Measurements from ENCODE around the gene SAMD5. TPM values are rescaled to one million over a fixed set of nuclear protein-coding genes. Genes with fewer than 3 reads are reported as not detected.

The SAMD5 gene
- total and polyA plus RNA-seq, 3 donors from 2014 or later: 4.9 to 27.9 (median 27.2) TPM

DNA sequence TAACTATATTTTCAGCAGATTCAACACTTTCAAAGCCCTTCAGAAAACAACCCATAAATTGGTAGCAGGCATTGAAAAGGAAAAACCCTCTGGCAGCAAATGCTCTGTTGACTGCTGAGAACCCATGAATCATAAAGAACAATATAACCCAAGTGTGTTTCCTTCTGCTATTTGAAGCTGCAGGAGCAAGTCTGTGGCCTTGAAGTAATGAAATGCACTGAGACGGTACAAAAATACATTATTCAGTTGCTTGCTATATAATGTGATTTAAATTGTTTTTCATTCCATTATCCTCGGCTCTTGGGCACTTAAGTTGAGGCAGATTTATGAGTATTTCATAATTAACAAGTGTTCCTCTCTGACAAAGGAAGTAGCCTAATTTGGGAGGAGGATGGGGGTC lies 40.6 kb upstream of the SAMD5 start:
- WGBS, 2 donors: 36 to 47% methylated on average over 2 of the region's 2 CpGs
- Histone ChIP-seq H3K36me3 (ENCODE audit: low read depth, missing control alignments) (no peaks in the 10 kb centered on the region), H3K9me3 (no peaks in the 10 kb centered on the region), H3K4me3 (no peak overlapping the region), H3K4me1 (no peaks in the 10 kb centered on the region), H3K27ac (no peak overlapping the region), H3K27me3 (no peaks in the 10 kb centered on the region)
- no peak for DNase-seq
- intact Hi-C loops (cut with DNase I; ENCODE audit: low total_unique reads): no loop called here
- TF ChIP-seq, protein P1, sequence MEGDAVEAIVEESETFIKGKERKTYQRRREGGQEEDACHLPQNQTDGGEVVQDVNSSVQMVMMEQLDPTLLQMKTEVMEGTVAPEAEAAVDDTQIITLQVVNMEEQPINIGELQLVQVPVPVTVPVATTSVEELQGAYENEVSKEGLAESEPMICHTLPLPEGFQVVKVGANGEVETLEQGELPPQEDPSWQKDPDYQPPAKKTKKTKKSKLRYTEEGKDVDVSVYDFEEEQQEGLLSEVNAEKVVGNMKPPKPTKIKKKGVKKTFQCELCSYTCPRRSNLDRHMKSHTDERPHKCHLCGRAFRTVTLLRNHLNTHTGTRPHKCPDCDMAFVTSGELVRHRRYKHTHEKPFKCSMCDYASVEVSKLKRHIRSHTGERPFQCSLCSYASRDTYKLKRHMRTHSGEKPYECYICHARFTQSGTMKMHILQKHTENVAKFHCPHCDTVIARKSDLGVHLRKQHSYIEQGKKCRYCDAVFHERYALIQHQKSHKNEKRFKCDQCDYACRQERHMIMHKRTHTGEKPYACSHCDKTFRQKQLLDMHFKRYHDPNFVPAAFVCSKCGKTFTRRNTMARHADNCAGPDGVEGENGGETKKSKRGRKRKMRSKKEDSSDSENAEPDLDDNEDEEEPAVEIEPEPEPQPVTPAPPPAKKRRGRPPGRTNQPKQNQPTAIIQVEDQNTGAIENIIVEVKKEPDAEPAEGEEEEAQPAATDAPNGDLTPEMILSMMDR (IDR thresholded peaks at IDR 0.05): no peak
- no peak for TF ChIP-seq POLR2A (IDR thresholded peaks at IDR 0.05)

DNA sequence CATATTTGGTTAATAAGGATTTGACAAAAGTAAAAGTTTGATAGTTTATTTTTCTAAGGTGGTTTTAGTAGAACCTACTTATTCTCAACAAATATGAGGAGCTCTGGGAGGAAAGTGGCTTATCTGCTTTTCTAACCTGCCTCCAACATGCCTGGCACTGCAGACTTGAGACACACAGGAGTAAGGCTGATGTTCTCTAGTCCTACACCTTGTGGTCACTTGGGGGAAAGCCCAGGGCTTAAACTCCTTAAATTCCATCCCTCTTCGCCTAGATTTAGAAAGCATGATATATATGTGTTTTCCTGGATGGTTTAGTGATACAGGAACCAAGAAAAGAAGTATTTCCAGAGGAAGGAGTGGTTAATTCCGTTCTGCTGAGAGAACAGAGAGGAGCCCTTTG lies 39.9 kb upstream of the SAMD5 start:
- intact Hi-C loops (cut with DNase I; ENCODE audit: low total_unique reads): no loop called here
- no peak for DNase-seq
- 73 to 79% methylated on average over 2 of the region's 2 CpGs for WGBS, 2 donors
- Histone ChIP-seq H3K9me3 (no peaks in the 10 kb centered on the region), H3K4me1 (no peaks in the 10 kb centered on the region), H3K36me3 (ENCODE audit: low read depth, missing control alignments) (no peaks in the 10 kb centered on the region), H3K27ac (no peak overlapping the region), H3K27me3 (no peaks in the 10 kb centered on the region), H3K4me3 (no peak overlapping the region)
- TF ChIP-seq POLR2A (IDR thresholded peaks at IDR 0.05): no peak
- TF ChIP-seq, protein P1 (IDR thresholded peaks at IDR 0.05): no peak

DNA sequence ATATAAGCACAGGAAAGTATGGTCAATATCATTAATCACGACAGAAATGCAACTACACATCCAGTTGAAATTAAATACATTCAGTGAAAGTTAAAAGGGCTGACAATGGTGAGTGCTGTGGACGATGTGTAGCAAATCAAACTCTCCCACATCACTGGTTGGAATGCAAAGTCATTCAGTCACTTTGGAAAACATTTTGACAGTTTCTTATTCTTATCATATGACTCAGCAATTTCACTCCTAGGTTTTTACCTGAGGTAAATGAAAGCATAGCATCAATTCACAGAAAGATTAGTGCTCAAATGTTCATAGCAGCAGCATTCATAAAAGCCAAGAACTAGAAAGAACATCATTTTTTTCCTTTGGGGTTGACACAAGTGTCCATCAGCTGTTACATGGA lies 28.6 kb upstream of the SAMD5 start:
- no peak for DNase-seq
- WGBS, 2 donors: 68 to 80% methylated on average over 2 of the region's 2 CpGs
- Histone ChIP-seq H3K9me3 (no peaks in the 10 kb centered on the region), H3K4me3 (no peak overlapping the region), H3K36me3 (ENCODE audit: low read depth, missing control alignments) (no peaks in the 10 kb centered on the region), H3K4me1 (no peaks in the 10 kb centered on the region), H3K27me3 (no peaks in the 10 kb centered on the region), H3K27ac (no peak overlapping the region)
- intact Hi-C loops (cut with DNase I; ENCODE audit: low total_unique reads): no loop called here
- TF ChIP-seq POLR2A (IDR thresholded peaks at IDR 0.05): no peak

DNA sequence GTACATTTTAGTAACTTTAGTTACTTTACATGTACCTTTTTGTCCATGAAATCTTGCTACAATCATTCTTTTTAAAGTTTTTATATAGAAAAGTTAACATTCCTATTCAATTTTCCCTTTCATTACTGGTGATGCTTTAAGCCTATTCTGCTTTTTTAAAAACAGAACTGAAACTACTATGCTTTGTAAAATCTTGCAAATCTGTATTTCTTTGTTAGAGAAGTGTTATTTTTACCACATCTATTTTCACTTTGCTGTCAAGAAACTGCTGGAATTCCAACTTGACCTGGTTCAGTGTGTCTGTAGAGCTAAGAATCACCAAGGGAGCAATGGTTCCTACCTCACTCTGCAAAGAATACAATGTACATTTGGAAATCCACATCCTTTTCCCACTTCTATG lies 21.8 kb upstream of the SAMD5 start:
- H3K36me3 ChIP-seq (ENCODE audit: low read depth, missing control alignments): no peaks in the 10 kb centered on the region
- no peak for DNase-seq
- intact Hi-C loops (cut with DNase I; ENCODE audit: low total_unique reads): no loop called here
- H3K4me3 ChIP-seq: no peak overlapping the region
- no peaks in the 10 kb centered on the region for H3K9me3 ChIP-seq
- H3K27ac ChIP-seq: no peak overlapping the region
- H3K27me3 ChIP-seq: no peaks in the 10 kb centered on the region
- TF ChIP-seq, protein P1 (IDR thresholded peaks at IDR 0.05): no peak
- no peak for TF ChIP-seq POLR2A (IDR thresholded peaks at IDR 0.05)
- H3K4me1 ChIP-seq: no peaks in the 10 kb centered on the region

DNA sequence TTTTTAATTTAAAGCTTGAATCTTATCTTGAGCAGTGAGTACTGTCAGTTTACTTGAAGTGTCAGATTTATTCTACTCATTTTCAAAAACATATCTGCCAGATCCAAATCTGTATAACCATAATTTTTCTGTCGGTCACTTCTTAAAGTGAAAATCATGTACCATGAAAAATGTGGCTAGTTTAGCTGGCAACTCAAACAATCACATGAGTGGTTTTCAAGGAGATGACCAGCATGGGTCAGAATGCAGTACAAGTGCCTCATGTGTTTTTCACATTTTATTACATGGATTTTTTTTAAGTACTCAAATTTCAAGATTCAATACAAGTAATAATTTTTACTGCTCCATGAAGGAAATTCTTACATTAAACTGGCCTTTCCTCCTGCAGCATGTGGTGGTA lies 11.0 kb upstream of the SAMD5 start:
- no peak for DNase-seq
- Histone ChIP-seq H3K4me1 (no peaks in the 10 kb centered on the region), H3K9me3 (no peaks in the 10 kb centered on the region), H3K36me3 (ENCODE audit: low read depth, missing control alignments) (no peaks in the 10 kb centered on the region), H3K27me3 (no peaks in the 10 kb centered on the region), H3K4me3 (no peak overlapping the region), H3K27ac (no peak overlapping the region)
- TF ChIP-seq, protein P1 (IDR thresholded peaks at IDR 0.05): no peak
- TF ChIP-seq POLR2A (IDR thresholded peaks at IDR 0.05): no peak
- WGBS, 2 donors: 90 to 95% methylated on average over 1 of the region's 1 CpG
- intact Hi-C loops (cut with DNase I; ENCODE audit: low total_unique reads): no loop called here
